GM12892 (cell line): ENCODE measurements around the gene EIF3L.

ENCODE experiments used
- POLR2A ChIP-seq: IDR thresholded peaks from 2 replicates; pipeline ENCODE4 v1.6.1; 2011; ENCODE audit warnings: low read depth, low read length, control low read depth
- POLR2AphosphoS5 ChIP-seq: IDR thresholded peaks from 2 replicates; pipeline ENCODE4 v1.6.1; 2011; ENCODE audit warnings: low read depth, low read length, control low read depth
- TAF1 ChIP-seq: IDR thresholded peaks from 2 replicates; pipeline ENCODE4 v1.6.1; 2011; ENCODE audit warnings: low read depth, mild to moderate bottlenecking, control low read depth, low read length, borderline replicate concordance

GRCh38 chr22:37926771-37927636, 77.8 kb downstream of the EIF3L start:
- no peak for TF ChIP-seq POLR2A
- TF ChIP-seq POLR2AphosphoS5: no peak
- no peak for TF ChIP-seq TAF1
